ENCODE measurements around the gene KRT82. TPM values are rescaled to one million over a fixed set of nuclear protein-coding genes. Genes with fewer than 3 reads are reported as not detected.

Gene KRT82
- total RNA-seq (2021) = not detected in 2 replicates
- long read RNA-seq = 0 reads

DNA sequence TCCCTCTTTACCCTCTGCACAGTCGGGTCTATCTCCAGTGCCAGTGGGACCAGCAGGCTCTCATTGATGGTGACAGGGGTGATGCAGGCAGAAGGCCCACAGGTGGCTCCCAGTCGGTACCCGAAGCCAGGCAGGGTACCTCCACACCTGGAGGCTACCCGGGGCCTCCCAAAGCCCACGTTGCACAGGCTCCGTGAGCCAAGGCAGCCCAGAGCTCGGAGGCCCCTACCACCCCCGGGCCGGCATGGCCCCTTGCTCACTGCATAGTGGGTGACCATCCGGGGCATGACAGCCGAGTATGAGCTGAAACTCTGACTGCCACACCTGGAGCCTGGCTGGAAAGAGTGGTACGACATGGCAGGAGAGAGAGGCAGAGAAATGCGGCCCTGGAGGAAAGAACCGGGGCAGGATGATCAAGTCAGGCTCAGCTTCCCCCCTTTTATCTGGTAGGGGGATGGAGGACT, at the start of gene KRT82:
Gene KRT82, minus strand, starts transcription at position 414 of the 464 bp plus-strand sequence. Its CDS starts 58 bp downstream, at position 356.
- H3K27me3 Mint-ChIP-seq (ENCODE audit: low read depth) = peaks cover 5% of the 10 kb centered on the region; the same call in 1 of the 2 replicates

More for the DNA sequence above, at the start of gene KRT82:
- peaks cover 10 to 13% of the 10 kb centered on the region in 2 experiments for H3K4me1 Mint-ChIP-seq
- no peak within 1 kb of the TSS; a peak in 1 of 7 replicates for H3K27ac Mint-ChIP-seq
- no peaks in the 10 kb centered on the region; the same call in 1 of the 2 replicates for H3K27me3 ChIP-seq (ENCODE audit: insufficient read depth, low read length)
- no peak within 1 kb of the TSS for H3K4ac ChIP-seq (ENCODE audit: low read depth, low read length)
- H3K4me3 Mint-ChIP-seq = no peak within 1 kb of the TSS
- no peak within 1 kb of the TSS for H3K27ac ChIP-seq (ENCODE audit: insufficient read length, low read depth, low read length)
- H4K8ac ChIP-seq (replicated peaks; ENCODE audit: insufficient read length, low read depth, low read length) = no peak within 1 kb of the TSS
- TF ChIP-seq, protein P1, sequence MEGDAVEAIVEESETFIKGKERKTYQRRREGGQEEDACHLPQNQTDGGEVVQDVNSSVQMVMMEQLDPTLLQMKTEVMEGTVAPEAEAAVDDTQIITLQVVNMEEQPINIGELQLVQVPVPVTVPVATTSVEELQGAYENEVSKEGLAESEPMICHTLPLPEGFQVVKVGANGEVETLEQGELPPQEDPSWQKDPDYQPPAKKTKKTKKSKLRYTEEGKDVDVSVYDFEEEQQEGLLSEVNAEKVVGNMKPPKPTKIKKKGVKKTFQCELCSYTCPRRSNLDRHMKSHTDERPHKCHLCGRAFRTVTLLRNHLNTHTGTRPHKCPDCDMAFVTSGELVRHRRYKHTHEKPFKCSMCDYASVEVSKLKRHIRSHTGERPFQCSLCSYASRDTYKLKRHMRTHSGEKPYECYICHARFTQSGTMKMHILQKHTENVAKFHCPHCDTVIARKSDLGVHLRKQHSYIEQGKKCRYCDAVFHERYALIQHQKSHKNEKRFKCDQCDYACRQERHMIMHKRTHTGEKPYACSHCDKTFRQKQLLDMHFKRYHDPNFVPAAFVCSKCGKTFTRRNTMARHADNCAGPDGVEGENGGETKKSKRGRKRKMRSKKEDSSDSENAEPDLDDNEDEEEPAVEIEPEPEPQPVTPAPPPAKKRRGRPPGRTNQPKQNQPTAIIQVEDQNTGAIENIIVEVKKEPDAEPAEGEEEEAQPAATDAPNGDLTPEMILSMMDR (conservative IDR thresholded peaks at IDR 0.05) = no peak
- WGBS (ENCODE audit: extremely low coverage, insufficient read length, low lambda C conversion rate) = no CpG with 5 or more reads among the region's 14 CpGs
- H2BK120ac ChIP-seq (ENCODE audit: low read depth, low read length, poor library complexity, severe bottlenecking) = no peak within 1 kb of the TSS
- DNase-seq = no peak
- no peaks in the 10 kb centered on the region for H3K79me1 ChIP-seq (ENCODE audit: insufficient read depth, low read depth, low read length, poor library complexity, severe bottlenecking)
- no peak within 1 kb of the TSS for H2AFZ ChIP-seq (ENCODE audit: low read length)
- H2BK5ac ChIP-seq (ENCODE audit: insufficient read length, low read length) = no peak within 1 kb of the TSS
- no peaks in the 10 kb centered on the region for H3K79me2 ChIP-seq (ENCODE audit: insufficient read depth, low read length)
- no peak within 1 kb of the TSS for H3K4me2 ChIP-seq (ENCODE audit: insufficient read depth, insufficient read length, low read length)
- no peak within 1 kb of the TSS for H3K18ac ChIP-seq (ENCODE audit: insufficient read length, low read depth, low read length)
- peaks cover 2 to 5% (median 2%) of the 10 kb centered on the region in 3 experiments; a peak in 4 of 7 replicates for H3K36me3 Mint-ChIP-seq (ENCODE audit: insufficient read depth in 1 of 3, low read depth in 3 of 3)
- peaks cover 13 to 14% of the 10 kb centered on the region in 2 experiments for H3K9me3 Mint-ChIP-seq
- no peak within 1 kb of the TSS for H3K9ac ChIP-seq (ENCODE audit: extremely low read depth, insufficient read length, low read length)
- H4K91ac ChIP-seq (ENCODE audit: insufficient read length, low read depth, low read length) = no peak within 1 kb of the TSS
- no peak within 1 kb of the TSS for H2AK5ac ChIP-seq (ENCODE audit: insufficient read length, low read length)
- no peak within 1 kb of the TSS for H2BK15ac ChIP-seq (ENCODE audit: low read depth, low read length)
- H2BK12ac ChIP-seq (ENCODE audit: insufficient read length, low read depth, low read length) = no peak within 1 kb of the TSS
- no peak within 1 kb of the TSS for H3K56ac ChIP-seq (ENCODE audit: insufficient read length, low read depth, low read length)
- no peak within 1 kb of the TSS for H3K14ac ChIP-seq (ENCODE audit: insufficient read depth, low read length)
- H3K23ac ChIP-seq (ENCODE audit: insufficient read length, low read depth, low read length) = no peak within 1 kb of the TSS
- no peaks in the 10 kb centered on the region for H3K9me3 ChIP-seq (ENCODE audit: control insufficient read depth, low read depth, low read length)
- H4K20me1 ChIP-seq (ENCODE audit: control insufficient read depth, insufficient read depth, insufficient read length) = no peaks in the 10 kb centered on the region
- no peak within 1 kb of the TSS for H4K5ac ChIP-seq (ENCODE audit: insufficient read length, low read depth, low read length)
- no peaks in the 10 kb centered on the region for H3K23me2 ChIP-seq (ENCODE audit: insufficient read length, low read depth, low read length, poor library complexity, severe bottlenecking)
- H3K4me1 ChIP-seq (ENCODE audit: insufficient read depth, low read length) = peaks cover 1% of the 10 kb centered on the region; the same call in 1 of the 2 replicates
- no peak within 1 kb of the TSS for H2BK20ac ChIP-seq (ENCODE audit: low read depth, low read length, poor library complexity, severe bottlenecking)
- H3T11ph ChIP-seq (ENCODE audit: low read length) = no peak within 1 kb of the TSS
